Stimulated activated CD4-positive, alpha-beta T cell treated with anti-CD3 and anti-CD28 coated beads, Interleukin-4, amount 100 ng/mL, for 1 hour (primary cell): ENCODE results near the gene GFY.

Experiments
- DNase-seq: peaks from one replicate; pipeline ENCODE4 v3.0.0-alpha.2; 2020

GFY gene

GRCh38 chr19:49428547-49429451 lies 3.6 kb downstream of the GFY start:
- no peak for DNase-seq

GRCh38 chr19:49430172-49430677 lies 5.0 kb downstream of the GFY start:
- DNase-seq = no peak

GRCh38 chr19:49430678-49431329 lies 5.6 kb downstream of the GFY start:
- DNase-seq = peak; percentile 34

GRCh38 chr19:49431330-49431749 lies 6.2 kb downstream of the GFY start:
- DNase-seq = peak; percentile 33

- peak; percentile 30 for DNase-seq
Observed at GRCh38 chr19:49432141-49433073, 7.2 kb downstream of the GFY start.

GRCh38 chr19:49433240-49433901 lies 8.2 kb downstream of the GFY start:
- no peak for DNase-seq

GRCh38 chr19:49434907-49435583 lies 9.9 kb downstream of the GFY start:
- no peak for DNase-seq

GRCh38 chr19:49435670-49436069 lies 10.5 kb downstream of the GFY start:
- no peak for DNase-seq

- peak; percentile 64 for DNase-seq
Observed at GRCh38 chr19:49436381-49437017, 11.3 kb downstream of the GFY start.

GRCh38 chr19:49437231-49437630 lies 12.0 kb downstream of the GFY start:
- no peak for DNase-seq

GRCh38 chr19:49438261-49438660 lies 13.1 kb downstream of the GFY start:
- no peak for DNase-seq

GRCh38 chr19:49439836-49440235 lies 14.6 kb downstream of the GFY start:
- no peak for DNase-seq

GRCh38 chr19:49440439-49441209 lies 15.4 kb downstream of the GFY start:
- DNase-seq = no peak

- peak; percentile 51 for DNase-seq
Observed at GRCh38 chr19:49441210-49441959, 16.2 kb downstream of the GFY start, which contains the start of gene SLC17A7. TSS of gene SLC17A7 (minus strand) at chr19:49441527. CDS start at chr19:49441379, 148 bp downstream.

- DNase-seq = no peak
Observed at GRCh38 chr19:49441960-49442350, 16.8 kb downstream of the GFY start.

- no peak for DNase-seq
Observed at GRCh38 chr19:49442354-49442753, 17.2 kb downstream of the GFY start.

- peak; percentile 56 for DNase-seq
Observed at GRCh38 chr19:49442771-49443365, 17.7 kb downstream of the GFY start.

- DNase-seq = peak; percentile 94
Observed at GRCh38 chr19:49443366-49444099, 18.3 kb downstream of the GFY start.
